ENCODE data around the gene FAM13B.

Gene FAM13B

DNA sequence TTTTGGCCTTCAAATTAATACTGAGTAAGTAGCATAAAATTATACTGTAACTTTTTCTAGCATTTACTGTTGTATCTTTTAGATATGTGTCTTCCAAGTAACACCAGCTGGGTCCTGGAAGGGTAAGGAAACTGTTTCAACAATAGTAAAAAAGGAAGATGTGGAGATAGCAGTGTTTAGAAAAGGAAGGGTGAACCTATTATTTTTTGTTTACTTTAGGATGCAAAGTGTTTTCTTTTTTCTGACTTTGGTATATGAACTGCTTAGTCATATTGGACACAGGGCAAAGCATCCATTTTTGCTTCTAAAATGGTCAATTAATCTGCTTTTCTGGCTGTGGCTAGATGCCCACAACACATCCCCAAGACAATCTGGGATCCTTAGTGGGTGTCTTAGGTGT lies 138.3 kb downstream of the FAM13B start:
- no peak for DNase-seq (ENCODE audit: low spot score)

DNA sequence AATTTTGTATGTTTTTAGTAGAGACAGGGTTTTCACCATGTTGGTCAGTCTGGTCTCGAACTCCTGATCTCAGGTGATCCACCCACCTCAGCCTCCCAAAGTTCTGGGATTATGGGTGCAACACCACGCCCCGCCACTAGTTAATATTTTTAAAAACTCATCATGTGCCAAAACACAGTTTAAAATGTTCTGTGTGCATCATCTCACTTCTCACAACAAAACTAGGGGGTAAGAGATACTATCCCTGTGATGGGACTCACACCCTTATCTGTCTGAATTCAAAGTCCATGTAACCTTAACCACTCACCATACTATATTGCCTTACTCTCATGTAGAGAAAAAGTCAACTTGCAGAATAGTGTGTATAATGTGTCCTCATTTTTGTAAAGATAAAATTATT lies 141.0 kb downstream of the FAM13B start:
- no peak for DNase-seq (ENCODE audit: low spot score)

DNA sequence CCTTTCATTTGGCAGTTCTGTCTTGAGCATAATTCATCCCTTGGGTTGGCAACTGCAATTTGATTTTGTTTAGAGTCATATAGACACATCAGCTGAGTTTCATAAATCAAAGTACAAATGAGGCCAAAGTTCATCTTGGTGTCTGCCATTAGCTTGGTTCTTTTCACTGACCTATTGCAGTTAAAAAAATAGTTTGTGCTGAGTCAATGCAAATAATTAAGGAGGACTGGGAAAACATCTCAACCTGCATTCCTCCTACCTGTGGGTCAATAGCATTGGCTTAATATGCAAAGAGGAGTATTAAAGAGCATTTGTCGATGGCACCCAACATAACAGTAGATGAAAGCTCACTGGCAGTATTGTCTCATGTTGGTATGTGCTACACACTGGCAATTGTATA lies 142.0 kb downstream of the FAM13B start:
- DNase-seq (ENCODE audit: low spot score) = no peak

DNA sequence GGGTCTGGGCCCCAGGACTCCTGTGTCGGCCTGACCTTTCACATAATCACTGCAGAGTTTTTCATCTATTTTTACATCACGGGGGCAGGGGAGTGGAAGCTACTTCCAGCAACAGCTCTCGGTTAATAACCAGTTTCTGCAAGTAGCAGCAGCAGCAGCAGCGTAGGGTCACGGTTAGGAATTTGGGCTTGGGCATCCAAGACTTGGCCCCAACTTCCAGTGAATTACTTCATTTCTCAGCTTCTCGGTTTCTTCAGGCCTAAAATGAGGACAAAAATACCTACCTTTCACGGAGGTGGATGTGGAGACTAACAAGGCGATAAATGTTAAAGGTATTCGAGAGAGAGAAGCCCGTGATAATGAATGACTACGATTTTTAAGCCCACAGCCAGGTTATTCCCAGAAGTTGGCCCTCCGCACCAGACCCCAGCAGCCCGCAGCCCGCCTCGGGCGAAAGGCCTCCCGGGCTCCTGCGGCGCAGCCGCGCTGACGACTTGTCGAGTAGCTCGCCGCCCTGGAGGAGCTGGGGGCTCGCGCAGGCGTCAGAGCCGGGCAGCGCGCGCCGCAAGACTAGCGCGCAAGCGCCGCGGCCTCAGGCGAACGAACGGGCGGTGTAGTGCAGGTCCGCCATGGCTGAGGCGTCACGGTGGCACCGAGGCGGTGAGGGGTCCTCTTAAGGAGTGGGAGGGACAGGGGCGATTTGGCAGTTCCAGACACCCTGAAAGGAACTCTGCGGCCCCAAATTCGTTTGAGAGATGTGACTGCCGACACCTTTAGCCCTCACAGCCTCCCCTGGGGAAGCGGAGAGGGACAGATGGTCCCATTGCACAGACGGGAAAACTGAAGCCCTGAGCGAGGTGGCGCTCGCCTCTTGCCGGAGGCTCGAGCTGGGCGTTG lies 143.8 kb downstream of the FAM13B start, which contains the start of gene PKD2L2:
Gene PKD2L2 (plus strand): TSS at position 595 of the 897 bp plus-strand sequence. CDS start 35 bp downstream, at position 630.
- DNase-seq (ENCODE audit: low spot score) = peak; percentile 85

DNA sequence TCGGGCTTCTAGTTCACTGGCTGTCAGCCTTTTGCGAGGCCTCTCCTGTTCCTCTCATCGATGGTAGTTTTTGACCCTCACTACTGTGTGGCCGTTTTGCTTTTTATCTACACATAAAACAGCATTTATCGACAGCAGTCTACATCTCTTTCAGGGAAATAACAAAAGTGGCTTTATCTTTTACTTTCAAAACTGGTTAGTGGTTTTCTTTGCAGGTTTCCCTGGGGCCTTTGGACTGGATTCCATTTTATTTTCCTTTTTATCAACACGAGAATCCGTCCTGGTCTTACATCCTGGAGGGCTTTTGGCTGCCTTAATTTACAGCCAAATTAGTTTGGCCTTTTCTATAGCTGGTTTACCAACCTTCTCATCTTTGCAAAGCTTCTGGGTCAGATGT lies 144.4 kb downstream of the FAM13B start:
- no peak for DNase-seq (ENCODE audit: low spot score)

All from CD4-positive, alpha-beta T cell treated with Interleukin-15 for 4 hours (primary cell).